Heart left ventricle (tissue), 16 donors: ENCODE data around the gene NAXE. TPM values are rescaled to one million over a fixed set of nuclear protein-coding genes. Genes with fewer than 3 reads are reported as not detected.
A peak's percentile ranks its signal among the peaks of the same experiment; 100 is the strongest.
"Not testable (repeated sequence)": the region's sequence is repeated elsewhere in the genome, so short reads cannot be mapped to it uniquely, and the experiment has no call there.

Experiments used
- ATAC-seq, 4 donors: fragments of 200-7000 bp; cut with Tn5 transposase; one replicate each; pipeline ENCODE4 v1.9.1; 2020 to 2022; ENCODE audit warnings: moderate library complexity in 4 of 4, mild to moderate bottlenecking in 3 of 4, moderate number of reproducible peaks in 1 of 4
- DNase-seq, 5 donors: peaks; one replicate each; pipeline ENCODE4 v3.0.0-alpha.2; 2020
- H3K27ac ChIP-seq, 12 donors: fragments of 200-600 bp; sonication (generic) in 4 of 12; one replicate each; pipeline versions ENCODE4 v1.5.0 to v1.8.0; 2016 to 2022; ENCODE audit warnings: mild to moderate bottlenecking in 2 of 12
- H3K27me3 ChIP-seq, 9 donors: fragments of 200-600 bp; sonication (generic) in 2 of 9; one replicate each; pipeline versions ENCODE4 v1.5.1 to v1.8.0; 2016 to 2022; ENCODE audit warnings: mild to moderate bottlenecking in 3 of 9
- H3K36me3 ChIP-seq, 9 donors: fragments of 200-600 bp; sonication (generic) in 2 of 9; one replicate each; pipeline versions ENCODE4 v1.5.0 to v1.8.0; 2018 to 2022; ENCODE audit warnings: mild to moderate bottlenecking in 2 of 9
- H3K4me1 ChIP-seq, 12 donors: fragments of 200-600 bp; sonication (generic) in 4 of 12; one replicate each; pipeline versions ENCODE4 v1.5.0 to v1.8.0; 2016 to 2022; ENCODE audit warnings: mild to moderate bottlenecking in 3 of 12
- H3K4me3 ChIP-seq, 12 donors: fragments of 200-600 bp; sonication (generic) in 4 of 12; one replicate each; pipeline versions ENCODE4 v1.5.0 to v1.8.0; 2017 to 2022; ENCODE audit warnings: mild to moderate bottlenecking in 9 of 12, moderate library complexity in 4 of 12
- H3K9me3 ChIP-seq, 12 donors: fragments of 200-600 bp; sonication (generic) in 4 of 12; one replicate each; pipeline versions ENCODE4 v1.5.0 to v1.8.0; 2016 to 2022; ENCODE audit warnings: mild to moderate bottlenecking in 1 of 12
- CTCF ChIP-seq, 12 donors: fragments of 200-600 bp; sonication (generic) in 4 of 12; IDR thresholded peaks; one replicate each; pipeline versions ENCODE4 v1.5.0 to v1.8.0; 2018 to 2022; ENCODE audit warnings: antibody characterized with exemption in 12 of 12, mild to moderate bottlenecking in 5 of 12
- POLR2A ChIP-seq, 2 donors: fragments of 450-650 bp; IDR thresholded peaks; one replicate each; pipeline ENCODE4 v1.6.1; 2017; ENCODE audit warnings: antibody characterized with exemption in 2 of 2, mild to moderate bottlenecking in 2 of 2, moderate library complexity in 2 of 2
- WGBS, 4 donors: extraction: QIAGEN DNeasy Blood & Tissue Kit in 2 of 4; methylation state at CpG; one replicate each; pipeline versions ENCODE4 v1.1.5 to v1.1.7; 2013 to 2018; 5-methylcytosine and 5-hydroxymethylcytosine counted together
- intact Hi-C, 10 donors: fragments of 100-400 bp; cut with DNase I; formaldehyde crosslinking; loops; one replicate each; pipeline versions ENCODE4 v1.11.1 to v1.14.2; 2022
- polyA plus RNA-seq, 2 donors: library from polyadenylated mRNA; stranded (reverse); fragments of 200-250 nt; gene quantifications; one replicate each; pipeline ENCODE4 v1.2.3, GENCODE V29; 2013
- total RNA-seq, 9 donors: library from RNA; depleted of rRNA in 2 of 9; stranded (reverse); fragments of >200 nt in 2 of 9; fragmentation: NEBNext Ultra II Directional in 3 of 9; extraction: Animal tissue kit (Norgen Biotek cat#: 25700) in 3 of 9; gene quantifications; one replicate each; pipeline versions ENCODE4 v1.1.0 to v1.2.4, GENCODE V29; 2016 to 2023
- donor health status: ischemic (EF 13 %, LVEDD 7.1; RV severe dilation, severe dysfunction).
- donor health status: healthy with polysubstance abuse.
- donor health status: DM: no; HTN: yes; CAD: no.
- donor health status: DM: no; HTN: no; CAD: no.
- donor health status: ischemic (EF 25% LVEDD 6.9; RV normal size, moderate dysfunction).
- donor health status: ischemic (EF 25% LVEDD 5.7; RV mildly dilated, moderate dysfunction).
- donor health status: healthy.
- donor health status: DM: yes; HTN: yes; CAD: no.
- donor health status: ischemic (EF 35%, LVEDD 5.7; RV mildly dilated, moderate dysfunction).
- donor health status: nonischemic (EF 11% LVEDD 7.7; RV severe dilation, severe dysfunction).
- donor health status: DM: yes; HTN: yes; CAD: no.
- donor health status: PGD.
- donor health status: ischemic (EF 29% LVEDD 5.4; RV normal size, mild dysfunction).
- donor health status: nonischemic (EF 23%, LVEDD 6.1; RV moderate dilation, normal function).

Gene NAXE
- total and polyA plus RNA-seq, 11 donors, result 75.8 to 141 (median 101) TPM

GRCh38 chr1:156608036-156608674 lies 16.6 kb downstream of the NAXE start:
- intact Hi-C loops, result loop anchor here (1.0 to 10.0 kb wide), 9 partner anchors 103 to 223 kb away; partner anchors contain the start of gene MEF2D (in 1 of the 10)

GRCh38 chr1:156608981-156609380 lies 17.4 kb downstream of the NAXE start:
- DNase-seq, result no peak
- H3K27me3 ChIP-seq, result no peaks in the 10 kb centered on the region
- H3K27ac ChIP-seq, result no peak overlapping the region
- TF ChIP-seq CTCF (IDR thresholded peaks at IDR 0.05), result peak in 8 of 12 donors; percentile 13 to 32 (median 23)
- TF ChIP-seq POLR2A (IDR thresholded peaks at IDR 0.05), result no peak
- no peaks in the 10 kb centered on the region for H3K36me3 ChIP-seq
- no peaks in the 10 kb centered on the region for H3K9me3 ChIP-seq
- ATAC-seq, result peak in 1 of 4 donors; percentile 32
- intact Hi-C loops, result loop anchor here (1.0 to 10.0 kb wide), 9 partner anchors 104 to 224 kb away; partner anchors contain the start of gene MEF2D (in 1 of the 10)
- H3K4me1 ChIP-seq, result peaks cover 0 to 8% (median 4%) of the 10 kb centered on the region in 12 donors
- 44 to 53% (median 47%) methylated on average over 6 of the region's 6 CpGs for WGBS, 4 donors
- no peak overlapping the region for H3K4me3 ChIP-seq

More at GRCh38 chr1:156608036-156608674, 16.6 kb downstream of the NAXE start:
- 29 to 34% (median 32%) methylated on average over 7 of the region's 7 CpGs for WGBS, 4 donors
- TF ChIP-seq CTCF (IDR thresholded peaks at IDR 0.05), result peak; percentile 55 to 84 (median 76)
- TF ChIP-seq POLR2A (IDR thresholded peaks at IDR 0.05), result no peak
- DNase-seq (peak in 4 of 5 donors; percentile 41 to 63 (median 60)), ATAC-seq (peak; percentile 89 to 94 (median 91))
- Histone ChIP-seq H3K9me3 (no peaks in the 10 kb centered on the region), H3K4me3 (no peak overlapping the region), H3K27me3 (no peaks in the 10 kb centered on the region), H3K36me3 (no peaks in the 10 kb centered on the region), H3K4me1 (peaks cover 0 to 8% (median 4%) of the 10 kb centered on the region in 12 donors), H3K27ac (no peak overlapping the region)

- not testable (repeated sequence) for H3K36me3 ChIP-seq, DNase-seq, H3K4me3 ChIP-seq, ATAC-seq, H3K27ac ChIP-seq, H3K9me3 ChIP-seq, H3K27me3 ChIP-seq
- WGBS, 4 donors, result 87 to 95% (median 92%) methylated on average over 9 of the region's 9 CpGs
- intact Hi-C loops, result loop anchor here in 2 of 10 donors (10.0 kb wide), 1 partner anchor 225 kb away; no protein-coding TSS in a partner anchor
- peaks cover 0 to 13% (median 6%) of the 10 kb centered on the region in 12 donors for H3K4me1 ChIP-seq
These were observed 18.5 kb downstream of the NAXE start for GRCh38 chr1:156610072-156610471.

GRCh38 chr1:156612666-156613065 lies 21.1 kb downstream of the NAXE start:
- Histone ChIP-seq H3K9me3 (no peaks in the 10 kb centered on the region), H3K4me3 (no peak overlapping the region), H3K27me3 (no peaks in the 10 kb centered on the region), H3K27ac (no peak overlapping the region), H3K4me1 (peaks cover 0 to 32% (median 17%) of the 10 kb centered on the region in 12 donors), H3K36me3 (no peaks in the 10 kb centered on the region)
- DNase-seq (no peak), ATAC-seq (no peak)
- TF ChIP-seq CTCF (IDR thresholded peaks at IDR 0.05) (no peak), POLR2A (IDR thresholded peaks at IDR 0.05) (no peak)
- WGBS, 4 donors, result 61 to 87% (median 67%) methylated on average over 3 of the region's 3 CpGs
- intact Hi-C loops, result loop anchor here in 2 of 10 donors (10.0 kb wide), 1 partner anchor 228 kb away; no protein-coding TSS in a partner anchor
